SK-N-MC (cell line): ENCODE measurements around the gene PDZD4.

Source experiments
- EZH2 ChIP-seq: fragments of 200-600 bp; sonication (generic); IDR thresholded peaks from one replicate; pipeline ENCODE4 v1.6.1; 2017; ENCODE audit warnings: antibody characterized with exemption
- FOXP2 ChIP-seq: optimal IDR thresholded peaks from 2 replicates; pipeline ENCODE3; 2011; ENCODE audit warnings: mild to moderate bottlenecking, moderate library complexity; ENCODE audit not compliant: insufficient read depth; ENCODE audit errors: extremely low read length, control extremely low read depth
- POLR2AphosphoS5 ChIP-seq: IDR thresholded peaks from 2 replicates; pipeline ENCODE4 v1.6.1; 2012; ENCODE audit warnings: mild to moderate bottlenecking, low read depth, low read length, borderline replicate concordance

GRCh38 chrX:153874366-153875125 is 44.2 kb upstream of the PDZD4 start:
- TF ChIP-seq EZH2, result no peak
- TF ChIP-seq POLR2AphosphoS5, result no peak
- TF ChIP-seq FOXP2, result no peak
